Measurements from ENCODE around the gene TMEM179.

- no peak for TF ChIP-seq HMGXB3 (CRISPR knock-in tag; IDR thresholded peaks at IDR 0.05; ENCODE audit: borderline replicate concordance)
- TF ChIP-seq POLR2A (IDR thresholded peaks at IDR 0.05; ENCODE audit: insufficient read depth in 1 of 2, low read depth in 2 of 2, low read length in 2 of 2), result no peak
Measured at GRCh38 chr14:104546591-104547309, 57.8 kb downstream of the TMEM179 start.

All from HepG2 (cell line).